ENCODE measurements around the gene GSE1.

GRCh38 chr16:85689950-85690320 lies 76.8 kb downstream of the GSE1 start:
- TF ChIP-seq, protein P1, sequence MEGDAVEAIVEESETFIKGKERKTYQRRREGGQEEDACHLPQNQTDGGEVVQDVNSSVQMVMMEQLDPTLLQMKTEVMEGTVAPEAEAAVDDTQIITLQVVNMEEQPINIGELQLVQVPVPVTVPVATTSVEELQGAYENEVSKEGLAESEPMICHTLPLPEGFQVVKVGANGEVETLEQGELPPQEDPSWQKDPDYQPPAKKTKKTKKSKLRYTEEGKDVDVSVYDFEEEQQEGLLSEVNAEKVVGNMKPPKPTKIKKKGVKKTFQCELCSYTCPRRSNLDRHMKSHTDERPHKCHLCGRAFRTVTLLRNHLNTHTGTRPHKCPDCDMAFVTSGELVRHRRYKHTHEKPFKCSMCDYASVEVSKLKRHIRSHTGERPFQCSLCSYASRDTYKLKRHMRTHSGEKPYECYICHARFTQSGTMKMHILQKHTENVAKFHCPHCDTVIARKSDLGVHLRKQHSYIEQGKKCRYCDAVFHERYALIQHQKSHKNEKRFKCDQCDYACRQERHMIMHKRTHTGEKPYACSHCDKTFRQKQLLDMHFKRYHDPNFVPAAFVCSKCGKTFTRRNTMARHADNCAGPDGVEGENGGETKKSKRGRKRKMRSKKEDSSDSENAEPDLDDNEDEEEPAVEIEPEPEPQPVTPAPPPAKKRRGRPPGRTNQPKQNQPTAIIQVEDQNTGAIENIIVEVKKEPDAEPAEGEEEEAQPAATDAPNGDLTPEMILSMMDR (conservative IDR thresholded peaks at IDR 0.05; ENCODE audit: low read depth, low read length) = no peak
- TF ChIP-seq EZH2phosphoT487 (IDR thresholded peaks at IDR 0.05; ENCODE audit: borderline replicate concordance, low read length) = no peak

Data from PC-3 (cell line).